Right cardiac atrium (tissue), 5 donors: ENCODE measurements around the gene CHN2. TPM values are rescaled to one million over a fixed set of nuclear protein-coding genes. Genes with fewer than 3 reads are reported as not detected.

Source experiments
- ATAC-seq, 2 donors: fragments of 200-7000 bp; cut with Tn5 transposase; one replicate each; pipeline versions ENCODE4 v1.8.0 to v1.9.1; 2020; ENCODE audit warnings: moderate library complexity in 2 of 2, mild to moderate bottlenecking in 1 of 2
- DNase-seq, 3 donors: peaks; one replicate each; pipeline ENCODE4 v3.0.0-alpha.2; 2020
- H3K27ac ChIP-seq: one replicate; pipeline ENCODE4 v1.5.1; 2013; ENCODE audit warnings: mild to moderate bottlenecking, low read length, control low read depth, moderate library complexity
- H3K27me3 ChIP-seq: one replicate; pipeline ENCODE4 v1.6.1; 2013; ENCODE audit not compliant: control insufficient read depth, insufficient read depth
- H3K4me1 ChIP-seq: one replicate; pipeline ENCODE4 v1.6.1; 2013; ENCODE audit warnings: low read length; ENCODE audit not compliant: control insufficient read depth, insufficient read depth
- H3K4me3 ChIP-seq: one replicate; pipeline ENCODE4 v1.5.1; 2013; ENCODE audit warnings: low read length, control low read depth
- H3K9me3 ChIP-seq: one replicate; pipeline ENCODE4 v1.6.1; 2013; ENCODE audit warnings: low read length; ENCODE audit not compliant: control insufficient read depth
- WGBS: extraction: QIAGEN DNeasy Blood & Tissue Kit; methylation state at CpG from one replicate; pipeline ENCODE4 v1.1.7; 2013; 5-methylcytosine and 5-hydroxymethylcytosine counted together
- intact Hi-C, 4 donors: fragments of 100-400 bp; cut with DNase I; formaldehyde crosslinking; loops; one replicate each; pipeline versions ENCODE4 v1.11.0 to v1.14.0; 2022 to 2023
- polyA plus RNA-seq: library from polyadenylated mRNA; stranded (reverse); fragments of 200-250 nt; gene quantifications from one replicate; pipeline ENCODE4 v1.2.3, GENCODE V29; 2013
- total RNA-seq, 4 donors: library from RNA; stranded (reverse); fragmentation: NEBNext Ultra II Directional; extraction: Animal tissue kit (Norgen Biotek cat#: 25700); gene quantifications; one replicate each; pipeline ENCODE4 v1.2.1, GENCODE V29; 2021
- donor health status: healthy with polysubstance abuse.
- donor health status: DM: no; HTN: yes; CAD: no.
- donor health status: DM: no; HTN: no; CAD: no.
- donor health status: DM: no; HTN: yes; CAD: no; lungs with severe emphysema.
- donor health status: DM: yes; HTN: yes; CAD: no.

Gene CHN2
- total and polyA plus RNA-seq, 5 donors = 2.0 to 6.4 (median 4.3) TPM

- H3K4me1 ChIP-seq = no peaks in the 10 kb centered on the region
- intact Hi-C loops = loop anchor here (2.0 to 10.0 kb wide), 4 partner anchors 155 to 219 kb away; no protein-coding TSS in a partner anchor
- peak; percentile 57 to 80 for ATAC-seq
- WGBS = 12% methylated on average over 16 of the region's 16 CpGs
- H3K27me3 ChIP-seq = no peaks in the 10 kb centered on the region
- no peak overlapping the region for H3K4me3 ChIP-seq
- H3K27ac ChIP-seq = no peak overlapping the region
- peak; percentile 59 to 85 (median 77) for DNase-seq
- no peaks in the 10 kb centered on the region for H3K9me3 ChIP-seq
These were observed 4.8 kb upstream of the CHN2 start for GRCh38 chr7:29189743-29190201.

- ATAC-seq (no peak), DNase-seq (no peak)
- Histone ChIP-seq H3K27ac (no peak overlapping the region), H3K27me3 (no peaks in the 10 kb centered on the region), H3K9me3 (no peaks in the 10 kb centered on the region), H3K4me1 (no peaks in the 10 kb centered on the region), H3K4me3 (no peak overlapping the region)
- 80% methylated on average over 5 of the region's 5 CpGs for WGBS
- intact Hi-C loops = loop anchor here in 3 of 4 donors (2.0 to 5.0 kb wide), 2 partner anchors 156 to 217 kb away; no protein-coding TSS in a partner anchor
These were observed 4.1 kb upstream of the CHN2 start for GRCh38 chr7:29190349-29191045.

DNA sequence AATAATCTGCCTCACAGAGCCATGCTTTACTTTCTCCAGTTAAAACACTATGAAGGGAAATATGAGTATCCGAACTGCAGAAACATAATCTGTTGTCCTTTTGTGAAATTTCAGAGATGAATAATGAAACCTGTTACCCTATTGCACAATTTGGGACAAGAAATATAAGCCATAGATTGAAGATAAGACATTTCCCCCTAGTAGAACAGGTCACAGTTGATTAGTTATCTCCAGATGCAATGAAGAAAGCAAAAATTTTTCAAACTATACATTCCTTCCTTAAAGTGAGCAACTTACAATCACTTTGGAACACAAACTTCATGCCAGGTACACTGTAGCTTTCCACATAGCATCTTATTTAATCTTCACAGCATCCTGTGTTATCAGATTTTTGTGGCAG lies 2.3 kb upstream of the CHN2 start:
- intact Hi-C loops = loop anchor here in 2 of 4 donors (5.0 kb wide), 1 partner anchor 215 kb away; no protein-coding TSS in a partner anchor
- H3K27me3 ChIP-seq = no peaks in the 10 kb centered on the region

GRCh38 chr7:29192811-29193210 lies 1.8 kb upstream of the CHN2 start:
- H3K4me3 ChIP-seq = no peak overlapping the region
- no peaks in the 10 kb centered on the region for H3K9me3 ChIP-seq
- no peak for ATAC-seq
- 90% methylated on average over 8 of the region's 8 CpGs for WGBS
- H3K27ac ChIP-seq = no peak overlapping the region
- no peaks in the 10 kb centered on the region for H3K4me1 ChIP-seq
- H3K27me3 ChIP-seq = no peaks in the 10 kb centered on the region
- DNase-seq = no peak
- intact Hi-C loops = loop anchor here in 2 of 4 donors (5.0 kb wide), 1 partner anchor 214 kb away; no protein-coding TSS in a partner anchor

More for the DNA sequence above, 2.3 kb upstream of the CHN2 start:
- ATAC-seq (no peak), DNase-seq (no peak)
- WGBS = 80% methylated on average over 1 of the region's 1 CpG
- Histone ChIP-seq H3K4me1 (no peaks in the 10 kb centered on the region), H3K9me3 (no peaks in the 10 kb centered on the region), H3K4me3 (no peak overlapping the region), H3K27ac (no peak overlapping the region)

DNA sequence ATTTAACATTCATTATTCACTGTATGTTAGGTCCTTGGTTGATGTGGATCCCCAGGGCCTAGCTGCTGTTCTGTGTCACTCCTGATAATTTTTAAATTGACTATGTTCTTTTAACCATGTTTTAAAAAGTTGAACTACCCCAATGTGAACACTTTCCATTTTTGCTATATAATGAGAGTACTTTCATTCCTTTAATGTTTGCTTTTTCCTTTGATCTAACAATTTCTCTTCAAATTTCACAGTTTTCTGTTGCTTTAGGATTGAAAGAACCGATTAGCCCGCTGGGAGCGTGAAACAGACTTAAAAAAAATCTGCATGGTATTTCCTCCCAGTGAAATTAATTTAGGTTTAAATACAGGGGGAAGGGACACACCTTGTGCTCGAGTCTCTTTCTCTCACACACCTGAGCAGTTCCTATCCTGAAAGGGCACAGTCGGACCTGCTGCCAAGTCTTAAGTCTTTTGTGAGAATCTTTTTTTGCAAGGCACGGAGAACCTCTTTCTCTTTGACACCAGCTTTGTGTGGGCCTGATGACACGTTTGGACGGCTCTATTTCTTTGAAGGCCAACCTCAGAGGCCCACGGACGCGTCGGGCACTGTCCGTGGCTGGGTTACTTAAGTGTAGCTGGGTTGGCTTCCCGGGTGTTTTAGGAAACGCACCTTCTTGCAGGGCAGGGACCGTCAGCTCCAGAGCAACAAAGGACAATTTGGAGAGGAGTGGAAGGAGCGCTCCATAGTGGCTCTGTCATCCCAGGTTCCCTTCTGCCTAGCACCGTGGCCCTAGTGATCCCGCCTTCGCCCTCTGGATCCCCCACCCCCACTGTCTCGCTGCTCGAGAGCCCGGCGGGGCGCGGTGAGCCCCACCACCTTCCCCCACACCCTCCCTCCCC lies 1.0 kb upstream of the CHN2 start:
- peak in 1 of 3 donors; percentile 48 for DNase-seq
- 37% methylated on average over 26 of the region's 26 CpGs for WGBS
- peak in 1 of 2 donors; percentile 31 for ATAC-seq
- Histone ChIP-seq H3K4me1 (no peaks in the 10 kb centered on the region), H3K27me3 (no peaks in the 10 kb centered on the region), H3K4me3 (peak overlapping the region; percentile 48), H3K27ac (no peak overlapping the region), H3K9me3 (no peaks in the 10 kb centered on the region)
- intact Hi-C loops = loop anchor here in 2 of 4 donors (5.0 kb wide), 1 partner anchor 214 kb away; no protein-coding TSS in a partner anchor

DNA sequence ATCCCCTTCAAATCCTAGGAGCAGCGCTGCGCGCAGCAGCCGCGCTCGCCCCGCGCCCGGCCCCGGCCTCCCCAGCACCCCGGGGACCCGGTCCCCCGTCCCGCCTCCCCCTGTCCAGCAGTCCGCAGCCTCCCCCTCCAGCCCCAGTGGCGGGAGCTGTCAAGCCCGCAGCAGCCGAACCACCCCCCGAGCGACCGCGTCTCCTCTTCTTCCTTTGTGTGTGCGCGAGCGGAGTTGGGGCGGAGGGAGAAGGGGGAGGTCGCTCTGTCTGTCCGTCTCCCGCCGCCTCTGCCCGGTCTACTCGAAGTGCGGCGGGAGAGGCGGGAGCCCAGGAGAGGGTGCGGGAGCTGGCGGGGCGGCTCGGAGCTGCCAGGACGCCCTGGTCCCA lies 375 bp upstream of the CHN2 start:
- WGBS = 1% methylated on average over 37 of the region's 40 CpGs
- Histone ChIP-seq H3K27ac (no peak overlapping the region), H3K4me1 (no peaks in the 10 kb centered on the region), H3K27me3 (no peaks in the 10 kb centered on the region), H3K9me3 (no peaks in the 10 kb centered on the region), H3K4me3 (peak overlapping the region; percentile 48)
- peak; percentile 20 to 59 (median 41) for DNase-seq
- peak; percentile 50 to 60 for ATAC-seq
- intact Hi-C loops = loop anchor here in 2 of 4 donors (5.0 kb wide), 1 partner anchor 213 kb away; no protein-coding TSS in a partner anchor

DNA sequence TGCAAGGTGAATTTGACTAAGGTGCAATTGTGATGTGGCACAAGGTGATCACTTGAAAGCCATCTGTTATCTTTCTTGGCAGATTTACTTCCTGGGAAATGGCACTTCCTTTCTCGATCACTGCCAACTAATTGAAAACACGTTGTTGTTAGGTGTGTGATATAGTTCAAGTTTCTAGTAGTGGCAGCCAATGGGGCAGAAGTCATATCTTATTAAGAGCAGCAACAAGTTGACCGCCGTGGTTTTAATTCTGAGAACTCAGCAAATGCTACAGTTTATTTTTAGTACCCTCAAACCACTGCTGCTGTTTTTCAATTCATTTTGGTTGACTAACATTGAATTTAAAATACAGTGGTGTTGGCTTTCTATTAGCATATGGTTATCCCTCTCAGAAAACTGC lies 1.6 kb downstream of the CHN2 start:
- Histone ChIP-seq H3K4me3 (no peak overlapping the region), H3K27ac (no peak overlapping the region), H3K9me3 (no peaks in the 10 kb centered on the region), H3K27me3 (no peaks in the 10 kb centered on the region), H3K4me1 (no peaks in the 10 kb centered on the region)
- DNase-seq = no peak
- ATAC-seq = no peak
- 31% methylated on average over 4 of the region's 4 CpGs for WGBS
- intact Hi-C loops = no loop called here

DNA sequence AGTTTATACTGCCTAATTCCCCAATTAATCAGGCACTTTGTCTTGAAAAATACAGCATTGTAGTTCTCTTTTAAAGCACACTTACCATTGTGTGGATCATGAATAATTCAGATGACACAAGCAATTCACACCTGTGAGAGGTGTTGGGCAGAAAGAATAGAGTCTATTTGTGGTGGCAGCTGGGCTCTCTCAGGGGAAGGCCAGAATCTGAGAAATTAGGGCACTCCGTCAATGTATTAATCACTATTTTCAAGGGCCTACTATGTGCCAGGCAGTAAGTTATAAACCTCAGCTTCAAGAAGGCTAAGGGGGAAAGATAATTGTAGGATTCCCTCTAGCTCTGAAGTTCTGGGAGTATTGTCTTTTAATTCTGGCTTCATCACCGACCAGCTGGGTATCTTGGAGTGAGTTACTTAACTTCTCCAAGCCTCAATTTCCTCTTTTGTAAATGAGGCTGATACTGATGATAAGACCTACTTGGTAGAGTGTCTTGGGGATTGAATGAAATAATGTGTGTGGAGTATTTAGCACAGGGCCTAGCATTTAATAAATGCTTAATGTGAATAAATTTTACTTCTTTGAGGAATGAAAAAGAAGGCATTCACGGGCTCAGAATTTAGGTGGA lies 2.5 kb downstream of the CHN2 start:
- intact Hi-C loops = no loop called here
- Histone ChIP-seq H3K4me1 (no peaks in the 10 kb centered on the region), H3K27ac (no peak overlapping the region), H3K9me3 (no peaks in the 10 kb centered on the region), H3K27me3 (no peaks in the 10 kb centered on the region), H3K4me3 (no peak overlapping the region)
- ATAC-seq = no peak
- DNase-seq = no peak
- WGBS = 91% methylated on average over 3 of the region's 3 CpGs

DNA sequence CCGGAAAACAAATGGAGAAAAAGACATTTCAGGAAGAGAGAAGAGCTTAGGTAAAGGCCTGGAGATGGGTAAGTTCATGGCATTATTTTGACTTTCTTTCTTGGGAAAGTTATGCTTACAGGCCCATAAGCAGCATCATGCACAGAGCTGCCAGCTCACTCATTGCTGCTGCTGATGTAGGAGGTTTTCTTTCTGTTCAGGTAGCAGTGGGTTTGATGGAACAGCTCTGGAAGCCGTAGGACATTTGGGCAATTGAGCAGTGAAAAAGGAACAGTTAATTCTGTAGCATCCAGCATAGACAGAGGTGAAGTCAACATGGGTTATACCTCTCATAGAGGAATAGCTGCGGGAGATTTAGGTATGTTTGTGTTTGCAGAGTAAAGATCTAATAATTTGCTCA lies 3.3 kb downstream of the CHN2 start:
- no peak overlapping the region for H3K27ac ChIP-seq
- WGBS = 96% methylated on average over 3 of the region's 3 CpGs
- H3K4me1 ChIP-seq = no peaks in the 10 kb centered on the region
- no peak overlapping the region for H3K4me3 ChIP-seq
- H3K9me3 ChIP-seq = no peaks in the 10 kb centered on the region
- no peaks in the 10 kb centered on the region for H3K27me3 ChIP-seq
- ATAC-seq = no peak
- no peak for DNase-seq
- intact Hi-C loops = no loop called here

- Histone ChIP-seq H3K9me3 (no peaks in the 10 kb centered on the region), H3K4me3 (no peak overlapping the region), H3K4me1 (no peaks in the 10 kb centered on the region), H3K27ac (no peak overlapping the region), H3K27me3 (no peaks in the 10 kb centered on the region)
- intact Hi-C loops = no loop called here
- ATAC-seq (no peak), DNase-seq (no peak)
- WGBS = 86% methylated on average over 3 of the region's 3 CpGs
These were observed 5.2 kb downstream of the CHN2 start for GRCh38 chr7:29199776-29200175.
